Left ventricle myocardium superior (tissue), 1 donor: ENCODE data around the gene ABHD12. TPM values are rescaled to one million over a fixed set of nuclear protein-coding genes. Genes with fewer than 3 reads are reported as not detected.
A peak's percentile ranks its signal among the peaks of the same experiment; 100 is the strongest.

Experiments used
- ATAC-seq: fragments of 200-7000 bp; cut with Tn5 transposase; one replicate; pipeline ENCODE4 v1.9.1; 2020; ENCODE audit warnings: mild to moderate bottlenecking, moderate library complexity
- DNase-seq: peaks from one replicate; pipeline ENCODE4 v3.0.0-alpha.2; 2020
- intact Hi-C: fragments of 100-400 bp; cut with micrococcal nuclease; formaldehyde crosslinking; loops from one replicate; pipeline ENCODE4 v1.11.0; 2022
- total RNA-seq: library from RNA; stranded (reverse); fragmentation: NEBNext Ultra II Directional; extraction: Animal tissue kit (Norgen Biotek cat#: 25700); gene quantifications from one replicate; pipeline ENCODE4 v1.2.1, GENCODE V29; 2021
- donor health status: DM: no; HTN: yes; CAD: no; lungs with severe emphysema.

The ABHD12 gene
- total RNA-seq, 1 donor from 2014 or later: 21.3 TPM

- DNase-seq: no peak
- intact Hi-C loops: no loop called here
- ATAC-seq: no peak
These were observed 93.3 kb downstream of the ABHD12 start for GRCh38 chr20:25297141-25297905.

- no peak for ATAC-seq
- intact Hi-C loops: no loop called here
- no peak for DNase-seq
These were observed 94.2 kb downstream of the ABHD12 start for GRCh38 chr20:25296094-25297093.

GRCh38 chr20:25295386-25296093, 95.1 kb downstream of the ABHD12 start:
- DNase-seq (peak; percentile 79), ATAC-seq (peak; percentile 71)
- intact Hi-C loops: no loop called here

- peak; percentile 44 for ATAC-seq
- peak; percentile 63 for DNase-seq
- intact Hi-C loops: no loop called here
These were observed 95.9 kb downstream of the ABHD12 start for GRCh38 chr20:25294459-25295385.

- ATAC-seq (no peak), DNase-seq (no peak)
- intact Hi-C loops: no loop called here
These were observed 96.7 kb downstream of the ABHD12 start for GRCh38 chr20:25293910-25294458.

- no peak for DNase-seq
- ATAC-seq: peak; percentile 0
- intact Hi-C loops: no loop called here
These were observed 97.1 kb downstream of the ABHD12 start for GRCh38 chr20:25293507-25293906.

- DNase-seq: peak; percentile 28
- no peak for ATAC-seq
These were observed 98.3 kb downstream of the ABHD12 start for GRCh38 chr20:25292176-25292891.

GRCh38 chr20:25291432-25292133, 99.1 kb downstream of the ABHD12 start:
- ATAC-seq (peak; percentile 19), DNase-seq (peak; percentile 63)
- intact Hi-C loops: no loop called here

More at GRCh38 chr20:25292176-25292891, 98.3 kb downstream of the ABHD12 start:
- intact Hi-C loops: no loop called here

GRCh38 chr20:25290646-25291431, 99.8 kb downstream of the ABHD12 start:
- intact Hi-C loops: no loop called here
- DNase-seq: peak; percentile 46
- ATAC-seq: no peak

GRCh38 chr20:25289886-25290597, 100.6 kb downstream of the ABHD12 start:
- peak; percentile 24 for DNase-seq
- no peak for ATAC-seq
- intact Hi-C loops: no loop called here

- DNase-seq: peak; percentile 24
These were observed 102.1 kb downstream of the ABHD12 start for GRCh38 chr20:25288291-25289181.

GRCh38 chr20:25287631-25288290, 102.9 kb downstream of the ABHD12 start:
- intact Hi-C loops: no loop called here
- DNase-seq: peak; percentile 18
- no peak for ATAC-seq

More at GRCh38 chr20:25288291-25289181, 102.1 kb downstream of the ABHD12 start:
- ATAC-seq: no peak
- intact Hi-C loops: no loop called here

- DNase-seq (peak; percentile 20), ATAC-seq (no peak)
- intact Hi-C loops: no loop called here
These were observed 103.7 kb downstream of the ABHD12 start for GRCh38 chr20:25286917-25287316.
